ENCODE measurements around the gene CARD14.

GRCh38 chr17:80164185-80164584 lies 5.6 kb upstream of the CARD14 start:
- TF ChIP-seq, protein P1, sequence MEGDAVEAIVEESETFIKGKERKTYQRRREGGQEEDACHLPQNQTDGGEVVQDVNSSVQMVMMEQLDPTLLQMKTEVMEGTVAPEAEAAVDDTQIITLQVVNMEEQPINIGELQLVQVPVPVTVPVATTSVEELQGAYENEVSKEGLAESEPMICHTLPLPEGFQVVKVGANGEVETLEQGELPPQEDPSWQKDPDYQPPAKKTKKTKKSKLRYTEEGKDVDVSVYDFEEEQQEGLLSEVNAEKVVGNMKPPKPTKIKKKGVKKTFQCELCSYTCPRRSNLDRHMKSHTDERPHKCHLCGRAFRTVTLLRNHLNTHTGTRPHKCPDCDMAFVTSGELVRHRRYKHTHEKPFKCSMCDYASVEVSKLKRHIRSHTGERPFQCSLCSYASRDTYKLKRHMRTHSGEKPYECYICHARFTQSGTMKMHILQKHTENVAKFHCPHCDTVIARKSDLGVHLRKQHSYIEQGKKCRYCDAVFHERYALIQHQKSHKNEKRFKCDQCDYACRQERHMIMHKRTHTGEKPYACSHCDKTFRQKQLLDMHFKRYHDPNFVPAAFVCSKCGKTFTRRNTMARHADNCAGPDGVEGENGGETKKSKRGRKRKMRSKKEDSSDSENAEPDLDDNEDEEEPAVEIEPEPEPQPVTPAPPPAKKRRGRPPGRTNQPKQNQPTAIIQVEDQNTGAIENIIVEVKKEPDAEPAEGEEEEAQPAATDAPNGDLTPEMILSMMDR (IDR thresholded peaks at IDR 0.05; ENCODE audit: low read length) = no peak
- TF ChIP-seq EZH2 (optimal IDR thresholded peaks at IDR 0.05; ENCODE audit: low read depth, low read length) (no peak), EZH2phosphoT487 (IDR thresholded peaks at IDR 0.05; ENCODE audit: low read length) (no peak)

Measured in MM.1S (cell line).